HG02938 (cell line): ENCODE measurements around the gene CDH18.
"Not testable (repeated sequence)": the region's sequence is repeated elsewhere in the genome, so short reads cannot be mapped to it uniquely, and the experiment has no call there.

Experiments
- ATAC-seq: cut with Tn5 transposase; IDR thresholded peaks from one replicate; pipeline ENCODE4 v1.9.1; 2021; ENCODE audit warnings: mild to moderate bottlenecking, moderate library complexity; ENCODE audit not compliant: unreplicated experiment

The CDH18 gene

GRCh38 chr5:19862711-19863110 lies 125.3 kb downstream of the CDH18 start:
- ATAC-seq: no peak

- ATAC-seq: no peak
Observed at GRCh38 chr5:19859020-19859419, 129.0 kb downstream of the CDH18 start.

GRCh38 chr5:19855931-19856330 lies 132.1 kb downstream of the CDH18 start:
- no peak for ATAC-seq

GRCh38 chr5:19855453-19855852 lies 132.5 kb downstream of the CDH18 start:
- ATAC-seq: no peak

DNA sequence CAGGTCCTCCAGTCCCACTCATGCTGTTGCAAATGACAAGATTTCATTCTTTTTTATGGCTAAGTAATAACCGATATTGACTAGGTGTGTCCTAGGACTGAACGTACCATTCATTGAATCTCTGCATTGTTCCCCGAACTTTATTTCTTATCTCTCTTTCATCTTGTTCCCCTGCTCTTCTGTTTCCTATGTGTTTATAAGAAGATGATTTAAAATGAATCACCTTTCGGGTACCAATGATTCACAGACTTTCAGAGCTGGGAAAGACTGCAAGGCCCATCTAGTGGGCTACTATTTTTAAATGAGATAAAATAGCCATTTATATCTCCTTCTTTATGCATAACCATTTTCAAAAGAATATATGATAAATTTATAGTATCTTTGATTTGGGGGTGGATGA lies 133.0 kb downstream of the CDH18 start:
- no peak for ATAC-seq

DNA sequence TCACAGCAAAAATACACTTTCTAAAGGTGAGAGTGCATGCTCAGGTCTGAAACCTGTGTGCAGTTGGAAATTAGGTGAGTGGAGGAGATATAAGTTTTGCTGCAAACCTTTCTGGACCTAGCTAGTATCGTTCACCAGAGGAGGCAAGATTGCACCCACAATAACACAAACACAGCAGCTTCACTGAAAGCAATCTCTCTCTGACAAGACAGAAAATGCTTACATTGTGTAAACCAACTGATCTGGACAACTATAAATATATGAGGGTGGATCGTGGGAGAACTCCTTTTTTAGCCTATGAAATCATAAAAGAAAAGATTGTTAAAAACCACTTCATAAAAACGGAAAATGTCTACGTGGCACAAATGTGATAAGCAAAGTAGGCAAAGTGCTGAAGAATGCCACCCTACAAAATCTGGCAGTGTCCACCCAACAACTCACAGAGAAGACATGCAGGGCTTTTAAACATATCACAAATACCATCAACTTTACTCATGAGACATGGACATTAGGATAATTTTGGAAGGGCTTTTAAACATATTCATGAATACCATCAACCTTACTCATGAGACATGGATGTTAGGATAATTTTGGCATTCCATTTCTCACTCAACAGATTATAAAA lies 134.3 kb downstream of the CDH18 start:
- no peak for ATAC-seq

- ATAC-seq: no peak
Observed at GRCh38 chr5:19837536-19838174, 150.3 kb downstream of the CDH18 start.

DNA sequence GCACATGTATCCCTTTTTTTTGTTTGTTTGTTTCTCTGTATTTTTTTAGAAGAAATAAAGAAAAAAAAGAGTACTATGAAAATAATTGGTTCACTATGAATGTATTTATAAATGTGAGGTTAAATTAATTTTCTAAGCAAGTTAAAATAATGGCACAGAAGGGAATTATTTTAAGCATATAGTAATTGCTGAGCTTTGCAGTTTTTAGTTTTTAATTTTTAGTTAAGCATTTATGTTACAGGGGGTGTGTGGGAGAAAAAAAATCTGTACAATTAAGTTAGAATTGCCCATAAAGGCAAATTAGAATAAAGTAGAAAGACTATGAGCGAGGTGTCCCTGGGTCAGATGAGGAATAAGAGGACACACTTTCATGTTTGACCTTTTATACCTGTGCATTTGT lies 152.6 kb downstream of the CDH18 start:
- no peak for ATAC-seq

GRCh38 chr5:19812720-19813119 lies 175.3 kb downstream of the CDH18 start:
- not testable (repeated sequence) for ATAC-seq

DNA sequence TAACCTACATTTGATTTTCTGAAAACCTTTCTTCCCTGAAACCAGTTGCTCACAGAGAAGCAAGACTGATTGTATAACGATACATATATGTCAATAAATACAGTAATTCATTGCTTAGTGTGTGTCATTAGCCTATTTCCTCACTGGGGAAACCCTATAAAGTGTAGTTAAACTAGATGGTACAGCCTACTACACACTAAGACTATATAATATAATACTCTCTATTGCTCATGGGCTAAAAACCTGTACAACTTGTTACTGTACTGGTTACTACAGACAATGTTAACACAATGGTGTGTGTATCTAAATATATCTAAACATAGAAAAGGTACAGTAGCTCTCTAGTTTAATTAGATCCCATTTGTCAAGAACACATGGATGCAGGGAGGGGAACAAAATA lies 181.2 kb downstream of the CDH18 start:
- no peak for ATAC-seq

GRCh38 chr5:19802686-19803085 lies 185.3 kb downstream of the CDH18 start:
- ATAC-seq: no peak

GRCh38 chr5:19795218-19795617 lies 192.8 kb downstream of the CDH18 start:
- ATAC-seq: no peak

DNA sequence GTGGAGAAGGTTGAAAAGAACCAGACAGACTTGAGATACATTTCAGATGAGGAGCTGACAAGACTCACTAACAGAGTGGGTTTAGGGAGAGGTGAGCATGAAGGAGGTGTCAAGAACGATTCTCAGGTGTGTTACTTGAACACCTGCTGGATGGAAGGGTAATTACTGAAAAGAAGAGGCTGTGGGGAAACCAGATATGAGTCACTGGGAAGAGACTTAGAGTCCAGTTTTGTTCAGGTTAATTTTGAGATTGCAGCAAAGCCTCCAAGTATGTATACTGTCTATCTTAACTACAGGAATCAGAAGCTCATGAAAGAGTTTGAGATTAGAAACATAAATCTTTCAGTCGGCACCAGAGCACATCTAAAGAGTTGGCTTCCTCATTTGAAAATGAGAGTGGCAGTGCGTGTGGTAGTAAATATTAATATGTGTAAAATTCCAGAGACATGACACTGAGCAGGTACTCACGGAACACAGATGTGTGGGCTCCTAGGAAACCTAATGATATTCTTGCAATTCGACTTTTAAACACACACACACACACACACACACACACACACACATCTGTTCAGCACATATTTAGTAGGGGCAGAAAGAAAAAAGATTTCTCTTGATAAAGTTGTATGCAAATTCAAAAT lies 197.1 kb downstream of the CDH18 start:
- no peak for ATAC-seq

GRCh38 chr5:19782566-19782965 lies 205.4 kb downstream of the CDH18 start:
- no peak for ATAC-seq

DNA sequence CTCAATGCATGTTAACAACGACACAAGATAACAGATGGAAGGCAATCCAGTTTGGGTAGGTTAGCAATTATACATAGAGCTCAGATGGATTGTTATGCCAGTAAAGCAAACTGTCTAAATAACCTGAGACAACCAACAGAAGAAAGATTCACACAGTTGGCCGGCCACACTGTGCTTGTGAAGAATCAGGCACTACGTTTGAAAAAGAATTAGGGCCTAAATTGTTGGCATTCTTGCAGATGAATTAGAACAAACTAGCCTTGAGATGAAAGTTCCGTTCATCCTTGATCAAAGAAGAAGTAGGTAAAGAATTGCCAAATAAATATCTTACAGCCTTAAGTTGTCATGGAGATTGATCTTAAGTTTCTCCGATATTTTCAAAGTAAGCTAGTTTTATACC lies 210.6 kb downstream of the CDH18 start:
- no peak for ATAC-seq

DNA sequence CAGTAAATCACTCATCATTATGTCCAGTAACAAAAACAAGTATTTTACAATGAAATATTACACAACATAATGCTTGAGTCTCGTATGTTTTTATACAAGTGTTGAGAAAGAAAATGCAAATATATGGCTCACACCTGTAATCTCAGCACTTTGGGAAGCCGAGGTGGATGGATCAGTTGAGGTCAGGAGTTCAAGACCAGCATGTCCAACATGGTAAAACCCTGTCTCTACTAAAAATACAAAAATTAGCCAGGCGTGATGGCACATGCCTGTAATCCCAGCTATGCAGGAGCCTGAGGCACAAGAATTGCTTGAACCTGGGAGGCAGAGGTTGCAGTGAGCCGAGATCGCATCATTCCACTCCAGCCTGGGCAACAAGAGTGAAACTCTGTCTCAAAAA lies 211.1 kb downstream of the CDH18 start:
- not testable (repeated sequence) for ATAC-seq

- ATAC-seq: no peak
Observed at GRCh38 chr5:19771174-19771835, 216.7 kb downstream of the CDH18 start.

- ATAC-seq: no peak
Observed at GRCh38 chr5:19770396-19770795, 217.6 kb downstream of the CDH18 start.

- ATAC-seq: no peak
Observed at GRCh38 chr5:19767987-19768386, 220.0 kb downstream of the CDH18 start.

DNA sequence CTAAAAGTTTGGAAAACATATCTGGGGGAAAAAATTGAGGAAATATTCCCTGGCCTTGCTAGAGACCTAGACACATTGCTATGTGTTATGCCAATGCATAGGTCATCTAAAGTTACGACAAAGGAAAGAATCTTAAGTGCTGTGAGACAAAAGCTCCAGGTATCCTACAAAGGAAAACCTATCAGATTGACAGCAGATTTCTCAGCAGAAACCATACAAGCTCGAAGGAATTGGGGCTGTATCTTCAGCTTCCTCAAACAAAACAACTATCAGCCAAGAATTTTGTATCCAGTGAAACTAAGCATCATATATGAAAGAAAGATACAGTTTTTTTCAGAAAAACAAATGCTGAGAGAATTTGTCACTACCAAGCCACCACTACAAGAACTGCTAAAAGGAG lies 234.4 kb downstream of the CDH18 start:
- ATAC-seq: no peak

GRCh38 chr5:19751326-19751725 lies 236.7 kb downstream of the CDH18 start:
- no peak for ATAC-seq

GRCh38 chr5:19745247-19745646 lies 242.8 kb downstream of the CDH18 start:
- ATAC-seq: no peak
